ELR (cell line): ENCODE data around the gene SECTM1.
A peak's percentile ranks its signal among the peaks of the same experiment; 100 is the strongest.
"Not testable (repeated sequence)": the region's sequence is repeated elsewhere in the genome, so short reads cannot be mapped to it uniquely, and the experiment has no call there.

Source experiments
- DNase-seq: peaks from one replicate; pipeline ENCODE4 v3.0.0-alpha.2; 2015; ENCODE audit warnings: low read depth

Gene SECTM1

DNA sequence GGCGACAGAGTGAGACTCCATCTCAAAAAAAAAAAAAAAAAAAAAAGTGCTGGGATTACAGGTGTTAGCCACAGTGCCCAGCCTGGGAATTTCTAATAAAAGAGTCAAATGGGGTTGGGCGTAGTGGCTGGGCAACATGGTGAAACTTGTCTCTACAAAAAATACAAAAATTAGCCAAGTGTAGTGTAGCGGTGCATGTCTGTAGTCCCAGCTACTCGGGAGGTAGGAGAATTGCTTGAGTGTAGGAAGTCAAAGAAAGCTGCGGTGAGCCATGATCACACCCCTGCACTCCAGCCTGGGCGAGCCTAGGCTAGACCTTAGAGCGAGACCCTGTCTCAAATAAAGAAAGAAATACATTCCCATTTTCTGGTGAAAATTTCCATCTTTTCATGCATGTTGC is 35.6 kb upstream of the SECTM1 start:
- no peak for DNase-seq

DNA sequence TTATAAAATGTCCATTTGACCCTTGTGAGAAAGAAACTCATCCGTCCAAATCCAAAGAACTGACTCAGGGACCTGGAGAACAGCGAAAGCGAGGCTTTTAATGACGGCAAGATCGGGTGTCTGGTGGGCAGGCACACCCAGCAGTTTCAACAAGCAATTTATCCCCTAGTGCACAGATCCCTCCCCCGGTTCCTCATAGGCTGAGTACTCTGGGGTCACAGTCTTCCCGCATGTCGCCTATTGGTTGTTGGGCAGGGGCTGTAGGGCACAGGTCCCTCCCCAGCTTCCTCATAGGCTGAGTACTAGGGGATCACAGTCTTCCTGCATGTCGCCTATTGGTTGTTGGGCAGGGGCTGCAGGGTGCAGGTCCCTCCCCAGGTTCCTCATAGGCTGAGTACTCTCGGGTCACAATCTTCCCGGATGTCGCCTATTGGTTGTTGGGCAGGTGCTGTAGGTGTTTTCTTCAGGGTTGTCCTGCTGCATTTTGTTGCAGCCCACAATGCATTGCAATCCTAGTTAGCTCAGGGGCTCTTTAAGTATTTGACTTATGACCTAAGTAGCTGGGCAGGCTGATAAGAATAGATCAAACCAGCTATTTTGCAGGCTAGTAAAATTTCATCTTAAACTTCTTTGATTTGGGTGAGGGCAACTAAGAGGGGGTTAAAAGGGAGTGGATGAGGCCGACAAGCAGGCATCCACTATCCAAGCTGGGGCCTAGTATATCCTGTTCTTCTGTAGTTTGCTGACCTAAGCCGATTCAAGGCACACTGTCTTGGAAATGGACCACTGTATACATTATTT is 34.4 kb upstream of the SECTM1 start:
- DNase-seq: peak; percentile 40

DNA sequence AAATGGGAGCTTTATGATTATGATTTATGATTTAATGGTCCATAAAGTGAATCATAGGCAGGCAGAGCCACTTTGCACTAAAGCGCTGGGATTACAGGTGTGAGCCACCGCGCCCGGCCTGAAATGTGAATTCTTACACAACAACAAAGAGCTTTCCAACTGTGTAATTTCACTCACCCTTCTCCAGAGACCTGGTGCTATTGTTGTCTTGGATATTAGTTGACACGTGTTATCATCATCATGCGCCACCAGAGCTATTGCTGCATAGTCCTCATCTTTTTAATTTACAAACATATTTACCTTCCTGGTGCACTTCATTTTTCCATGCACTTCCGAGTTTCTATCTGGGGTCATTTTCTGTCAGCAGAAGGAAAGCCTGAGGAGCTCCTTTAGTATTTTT is 33.2 kb upstream of the SECTM1 start:
- DNase-seq: no peak

DNA sequence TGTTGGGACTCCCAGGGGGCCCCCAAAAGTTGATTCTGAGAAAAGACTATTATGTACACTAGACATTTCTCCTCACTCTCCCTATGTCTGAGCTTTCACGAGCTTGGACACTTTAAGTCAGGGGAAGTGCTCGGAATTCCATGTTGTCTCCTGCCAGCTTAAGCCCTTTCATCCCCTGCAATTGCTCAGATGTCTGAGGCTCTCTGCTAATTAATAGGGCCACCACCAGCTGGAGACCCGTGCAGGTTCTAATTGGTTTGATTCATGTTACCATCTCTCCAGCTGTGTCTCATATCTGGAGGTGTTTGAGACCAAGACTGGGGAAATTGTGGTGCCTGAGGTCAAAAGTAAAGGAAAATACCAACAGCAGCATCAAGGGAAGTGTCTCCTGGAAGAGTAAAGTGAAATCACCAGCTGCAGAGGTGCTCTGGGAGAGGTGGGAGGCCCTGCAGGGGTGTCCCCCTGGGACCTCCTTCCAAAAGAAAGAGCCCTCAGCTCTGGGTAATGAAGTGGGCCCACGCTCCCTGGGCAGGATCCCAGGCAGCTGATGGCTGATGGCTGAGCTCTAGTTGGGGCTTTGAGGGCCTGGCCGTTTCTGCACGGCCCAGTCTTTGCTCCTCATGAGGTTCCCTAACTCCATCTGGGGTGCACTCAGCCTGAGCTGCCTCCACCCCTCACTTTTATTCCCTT is 32.2 kb upstream of the SECTM1 start:
- DNase-seq: no peak

DNA sequence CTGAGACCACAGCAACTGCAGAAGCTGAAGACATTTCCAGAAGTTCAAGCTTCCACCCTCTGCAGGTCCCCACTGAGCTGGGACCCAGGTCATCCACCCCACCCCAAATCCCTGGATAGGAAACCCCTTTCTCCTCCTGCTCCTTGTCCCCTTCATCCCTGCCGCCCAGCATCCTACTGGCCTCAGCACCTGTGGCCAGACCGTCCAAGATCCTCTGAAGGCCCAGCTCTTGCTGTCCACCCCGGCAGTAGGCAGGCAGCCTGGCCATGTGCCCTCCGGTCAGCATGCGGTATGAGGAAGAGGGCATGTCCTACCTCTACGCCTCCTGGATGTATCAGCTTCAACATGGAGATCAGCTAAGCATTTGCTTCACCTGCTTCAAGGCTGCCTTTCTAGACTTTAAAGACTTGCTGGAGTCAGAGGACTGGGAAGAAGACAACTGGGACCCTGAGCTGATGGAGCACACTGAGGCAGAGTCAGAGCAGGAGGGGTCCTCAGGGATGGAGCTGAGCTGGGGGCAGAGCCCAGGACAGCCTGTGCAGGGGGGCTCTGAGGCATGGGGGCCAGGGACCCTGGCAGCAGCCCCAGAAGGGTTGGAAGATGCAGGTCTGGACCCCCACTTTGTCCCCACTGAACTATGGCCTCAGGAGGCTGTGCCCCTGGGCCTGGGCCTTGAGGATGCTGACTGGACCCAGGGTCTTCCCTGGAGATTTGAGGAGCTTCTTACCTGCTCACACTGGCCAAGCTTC is 28.5 kb upstream of the SECTM1 start:
- DNase-seq: no peak

DNA sequence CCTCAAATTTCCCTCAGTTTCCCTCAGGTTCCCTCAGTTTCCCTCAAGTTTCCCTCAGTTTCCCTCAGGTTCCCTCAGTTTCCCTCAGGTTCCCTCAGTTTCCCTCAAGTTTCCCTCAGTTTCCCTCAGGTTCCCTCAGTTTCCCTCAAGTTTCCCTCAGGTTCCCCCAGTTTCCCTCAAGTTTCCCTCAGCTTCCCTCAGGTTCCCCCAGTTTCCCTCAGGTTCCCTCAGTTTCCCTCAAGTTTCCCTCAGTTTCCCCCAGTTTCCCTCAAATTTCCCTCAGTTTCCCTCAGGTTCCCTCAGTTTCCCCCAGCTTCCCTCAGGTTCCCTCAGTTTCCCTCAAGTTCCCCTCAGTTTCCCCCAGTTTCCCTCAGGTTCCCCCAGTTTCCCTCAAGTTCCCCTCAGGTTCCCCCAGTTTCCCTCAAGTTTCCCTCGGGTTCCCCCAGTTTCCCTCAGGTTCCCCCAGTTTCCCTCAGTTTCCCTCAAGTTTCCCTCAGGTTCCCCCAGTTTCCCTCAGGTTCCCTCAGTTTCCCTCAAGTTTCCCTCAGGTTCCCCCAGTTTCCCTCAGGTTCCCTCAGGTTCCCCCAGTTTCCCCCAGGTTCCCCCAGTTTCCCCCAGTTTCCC is 26.0 kb upstream of the SECTM1 start:
- DNase-seq: not testable (repeated sequence)

DNA sequence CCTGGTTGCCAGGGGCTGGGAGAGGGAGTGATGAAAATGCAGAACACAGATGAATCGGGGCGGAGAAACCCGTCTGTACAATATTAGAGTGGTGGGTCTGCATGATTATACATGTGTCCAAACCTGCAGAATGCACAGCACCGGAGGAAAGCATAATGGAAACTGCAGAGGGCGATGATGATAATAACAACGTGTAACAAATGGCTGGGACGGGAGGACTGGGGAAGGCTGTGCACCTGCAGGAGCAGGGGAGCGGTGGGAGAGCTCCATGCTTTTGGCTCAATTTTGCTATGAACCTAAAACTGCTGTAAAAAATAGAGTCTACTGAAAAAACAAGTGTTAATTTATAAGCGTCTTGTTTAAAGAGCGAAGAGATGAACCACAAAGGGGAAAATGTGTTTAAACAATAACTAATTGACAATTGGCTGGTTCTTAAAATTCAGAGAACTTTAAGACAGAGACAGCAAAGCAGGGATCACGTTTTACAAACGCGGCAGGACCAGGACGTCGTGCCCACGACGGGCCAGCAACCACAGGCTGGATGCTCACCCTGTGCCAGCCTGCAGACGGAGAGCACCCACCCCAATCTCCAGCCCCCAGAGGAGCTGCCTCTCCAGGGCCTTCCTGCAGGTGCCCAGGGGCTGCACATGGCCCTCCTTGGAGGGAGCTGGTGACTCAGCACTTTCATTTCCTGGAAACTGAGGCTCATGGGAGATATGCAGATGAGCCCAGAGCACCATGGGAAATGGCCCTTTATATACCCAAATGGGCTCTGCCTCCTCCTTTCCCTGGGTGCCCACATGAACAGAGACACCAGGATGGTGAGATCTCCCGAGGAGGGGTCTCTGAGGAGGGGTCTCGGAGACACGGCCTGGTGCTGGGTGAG is 25.1 kb upstream of the SECTM1 start, which contains the start of gene TEX19:
TEX19 (plus strand) TSS at position 783 of the 886 bp plus-strand sequence. CDS start 2,904 bp downstream, outside the sequence.
- DNase-seq: peak; percentile 43

DNA sequence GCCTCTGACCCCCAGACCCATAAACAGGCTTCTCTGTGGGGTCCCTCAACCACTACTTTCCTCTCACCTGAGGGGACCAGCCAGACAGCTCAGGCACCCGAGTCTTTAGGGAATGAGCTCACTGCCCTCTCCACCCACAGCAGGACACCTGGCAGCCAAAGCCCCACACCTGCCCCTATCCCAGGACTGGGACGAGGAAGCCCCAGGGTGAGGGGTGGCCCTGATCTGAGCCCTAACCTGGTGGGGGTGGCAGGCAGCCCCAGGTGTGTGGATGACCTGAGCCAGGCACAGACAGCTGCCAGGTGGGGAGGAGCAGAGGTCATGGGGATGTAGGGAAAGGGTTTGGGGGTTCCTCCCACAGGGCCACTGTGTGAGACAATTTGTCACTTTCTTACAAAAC is 23.8 kb upstream of the SECTM1 start:
- DNase-seq: no peak

DNA sequence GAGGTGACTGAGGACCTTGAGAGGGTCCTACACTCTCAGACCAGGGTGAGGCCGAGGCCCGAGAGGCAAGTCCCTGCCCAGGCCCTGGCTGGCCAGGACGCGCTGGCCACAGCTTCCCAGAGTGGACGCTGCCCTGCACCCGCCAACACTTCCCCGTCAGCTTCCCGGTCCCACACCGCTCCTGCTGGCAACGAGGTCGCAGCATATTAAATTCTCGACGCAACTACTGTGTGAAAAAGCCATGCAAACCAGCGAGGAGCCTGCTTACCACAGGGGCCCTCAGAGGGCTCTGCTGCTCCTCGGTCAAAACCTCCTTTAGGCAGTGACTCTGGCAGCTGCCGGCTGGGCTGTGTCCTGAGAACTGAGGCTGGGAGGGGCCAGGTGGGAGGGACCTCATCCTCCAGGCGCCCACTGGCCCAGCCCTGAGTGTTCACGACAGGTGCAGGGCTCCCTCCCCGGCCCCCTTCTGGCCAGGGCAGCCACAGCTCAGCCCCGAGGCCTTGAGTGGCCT is 23.3 kb upstream of the SECTM1 start:
- DNase-seq: no peak

DNA sequence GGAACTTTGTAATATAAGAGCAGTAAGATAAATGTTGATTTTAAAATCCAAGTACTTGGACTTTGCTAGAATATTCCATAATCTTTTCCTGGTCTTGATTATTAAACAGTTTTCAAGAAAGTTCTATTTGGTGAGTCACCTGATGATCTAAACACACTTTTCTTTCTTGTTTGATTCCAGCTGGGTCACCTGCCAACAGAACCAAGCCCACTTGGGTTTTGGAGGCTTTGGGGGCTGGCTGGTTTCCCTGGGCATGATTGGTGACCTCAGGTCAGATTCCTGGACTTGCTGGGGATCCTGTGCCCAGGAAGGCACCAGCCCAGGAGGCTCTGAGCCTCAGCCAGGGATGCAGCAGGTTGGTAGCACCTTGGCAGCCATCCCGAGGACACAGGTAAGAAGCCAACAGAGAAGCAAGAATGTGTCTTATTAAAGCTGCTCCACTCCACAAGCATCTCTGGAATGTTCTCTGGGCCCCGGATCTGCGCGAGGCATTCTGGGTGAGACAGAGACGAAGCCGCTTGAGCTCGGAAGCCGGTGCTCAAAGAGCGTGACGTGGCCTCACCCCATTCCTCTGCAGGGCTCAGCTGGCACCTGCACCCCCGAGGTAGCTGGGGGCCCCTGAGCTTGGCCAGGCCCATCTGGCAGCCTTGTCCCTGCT is 22.3 kb upstream of the SECTM1 start:
- no peak for DNase-seq

DNA sequence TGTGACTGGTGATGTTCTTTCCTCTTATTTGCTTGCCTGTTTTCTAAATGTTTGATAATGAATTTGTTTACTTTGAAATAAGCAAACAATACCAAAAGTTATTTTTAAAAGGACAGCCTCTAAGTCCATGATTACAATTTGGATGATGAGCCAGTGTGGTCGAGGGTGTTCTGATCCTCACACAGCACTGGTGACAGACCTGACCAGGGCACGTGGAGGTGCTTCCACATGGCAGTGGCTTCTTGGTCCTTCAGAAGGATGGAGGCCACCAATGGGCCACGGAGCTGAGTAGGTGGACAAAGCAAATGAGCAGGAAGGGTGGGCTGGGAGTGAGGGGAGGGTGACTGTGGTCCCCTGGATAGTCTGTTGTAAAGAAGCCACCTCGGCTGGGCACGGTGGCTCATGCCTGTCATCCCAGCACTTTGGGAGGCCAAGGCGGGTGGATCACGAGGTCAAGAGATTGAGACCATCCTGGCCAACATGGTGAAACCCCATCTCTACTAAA is 21.3 kb upstream of the SECTM1 start:
- no peak for DNase-seq

DNA sequence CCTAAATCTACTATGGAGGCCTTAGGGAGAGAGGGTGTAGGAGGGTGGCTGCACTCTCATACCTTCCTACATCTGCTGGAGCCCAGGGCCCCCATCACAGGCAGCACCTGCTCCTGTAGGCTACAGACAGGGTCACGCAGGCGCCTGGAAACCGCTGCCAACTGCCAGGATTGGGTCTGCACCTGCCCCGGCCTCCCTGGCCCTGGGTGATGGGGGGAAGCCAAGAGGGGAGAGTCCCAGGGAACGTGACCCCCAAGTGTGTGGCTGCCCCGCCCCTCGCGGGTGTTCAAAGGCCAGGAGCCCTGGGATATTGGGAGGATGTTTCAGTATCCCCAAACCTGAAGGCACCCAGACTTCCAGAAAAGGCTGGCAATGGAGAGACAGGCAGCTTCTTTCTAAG is 19.9 kb upstream of the SECTM1 start:
- no peak for DNase-seq

DNA sequence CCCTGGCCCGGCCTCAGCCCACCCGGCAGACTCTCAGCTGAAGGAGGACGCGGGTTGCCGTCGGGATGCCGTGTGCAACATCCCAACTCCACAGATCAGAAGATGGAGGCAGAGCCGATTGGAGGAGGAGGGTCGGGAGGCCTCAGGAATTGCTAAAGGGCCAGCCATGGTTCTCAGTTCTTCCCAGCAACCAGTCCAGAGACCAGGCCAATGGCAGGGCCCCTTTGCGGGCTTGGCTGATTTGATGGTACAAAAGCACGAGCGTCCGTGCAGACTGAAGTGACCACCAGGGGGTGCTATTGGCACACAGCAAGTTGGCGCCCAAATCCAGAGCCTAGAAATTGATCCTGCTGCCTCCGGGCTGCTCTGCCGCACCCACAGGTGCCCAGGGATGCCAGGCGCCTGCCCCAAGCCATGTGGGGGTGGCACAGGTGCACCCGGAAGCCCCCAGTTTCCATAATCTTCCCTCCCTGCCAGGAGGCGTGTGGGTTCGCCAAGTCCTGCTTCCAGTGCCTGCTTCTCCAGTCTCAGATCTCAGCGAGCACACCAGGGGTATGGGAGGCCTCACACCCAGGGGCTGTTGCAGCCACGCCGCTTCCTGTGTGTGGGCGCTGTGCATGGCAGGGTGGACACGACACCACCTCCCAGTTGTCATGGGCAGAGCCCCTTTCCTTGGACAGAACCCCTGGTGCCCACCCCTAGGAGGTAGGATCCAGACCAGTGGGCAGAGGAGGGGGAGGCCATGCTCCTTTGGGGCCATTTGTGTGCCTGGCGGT is 18.3 kb upstream of the SECTM1 start:
- DNase-seq: peak; percentile 93

DNA sequence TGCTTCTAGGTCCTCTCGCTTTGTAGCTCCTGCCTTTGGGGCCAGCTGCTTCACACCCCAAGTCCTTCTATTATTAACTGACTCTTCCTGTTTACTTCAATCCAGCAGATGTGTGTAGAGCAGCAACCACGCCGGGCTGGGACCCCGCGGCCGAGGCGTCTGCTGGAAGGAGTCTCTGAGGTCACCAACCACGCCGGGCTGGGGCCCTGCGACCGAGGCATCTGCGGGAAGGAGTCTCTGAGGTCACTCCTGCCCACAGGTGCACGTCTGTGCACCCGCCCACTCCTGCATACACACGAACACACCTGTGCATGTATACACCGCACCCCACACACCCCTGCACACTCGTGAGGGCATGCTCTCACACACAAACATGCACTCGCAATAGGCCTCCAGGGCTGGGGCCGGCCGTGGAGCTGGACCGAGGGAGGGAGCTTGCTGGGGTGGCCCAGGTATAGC is 17.7 kb upstream of the SECTM1 start:
- DNase-seq: no peak

DNA sequence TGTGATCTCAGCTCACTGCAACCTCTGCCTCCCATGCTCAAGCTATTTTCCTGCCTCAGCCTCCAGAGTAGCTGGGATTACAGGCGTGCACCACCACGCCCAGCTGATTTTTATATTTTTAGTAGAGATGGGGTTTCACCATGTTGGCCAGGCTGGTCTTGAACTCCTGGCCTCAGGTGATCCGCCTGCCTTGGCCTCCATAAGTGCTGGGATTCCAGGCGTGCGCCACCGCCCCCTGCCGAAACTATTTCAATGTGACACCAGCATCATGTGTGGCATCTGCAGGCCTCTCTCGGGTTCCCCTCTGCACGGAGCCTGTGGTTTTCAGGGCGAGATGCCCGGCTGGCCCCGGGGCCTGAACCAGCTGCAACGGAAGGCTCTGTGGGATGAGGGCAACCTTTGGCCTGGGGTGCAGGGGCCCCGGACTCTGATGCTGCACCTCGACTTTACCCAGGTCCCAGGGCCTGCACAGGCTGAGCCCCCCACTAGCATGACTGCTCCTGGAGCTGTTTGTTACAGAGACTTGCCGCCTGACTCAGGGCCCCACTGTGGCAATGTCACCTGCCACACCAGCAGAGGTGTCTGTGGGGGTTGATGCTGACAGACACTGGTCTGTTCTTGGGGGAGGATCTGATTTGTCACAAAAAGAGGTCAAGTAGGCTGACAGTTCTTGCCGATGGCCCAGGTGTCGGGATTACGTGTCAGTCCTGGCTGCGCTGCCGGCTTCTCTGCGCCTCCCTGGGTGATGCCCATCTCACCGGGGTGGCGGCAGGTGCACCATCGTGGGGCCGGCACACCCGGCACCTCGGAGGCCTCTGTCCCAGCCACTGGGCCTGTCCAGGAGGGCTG is 16.8 kb upstream of the SECTM1 start:
- DNase-seq: peak; percentile 40

DNA sequence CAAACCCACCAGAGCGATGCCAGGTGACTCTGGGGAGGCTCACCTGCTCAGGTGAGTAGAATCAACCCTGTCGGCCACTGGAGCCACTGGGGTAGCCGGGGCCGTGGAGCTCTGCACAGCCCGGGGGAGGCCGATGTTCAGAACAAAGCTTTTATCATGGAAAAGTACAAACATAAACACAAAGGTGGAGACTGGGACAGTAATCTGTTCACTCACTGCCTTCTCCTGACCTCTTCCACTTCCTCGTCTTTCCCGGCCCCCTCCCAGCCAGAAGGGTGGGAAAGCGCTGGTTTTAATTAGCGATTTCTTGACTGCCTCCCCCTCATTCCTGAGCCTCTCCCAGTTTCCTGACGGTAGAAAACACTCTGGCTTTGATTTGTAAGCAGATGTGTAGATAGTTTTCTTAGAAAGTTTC is 15.7 kb upstream of the SECTM1 start:
- DNase-seq: no peak

DNA sequence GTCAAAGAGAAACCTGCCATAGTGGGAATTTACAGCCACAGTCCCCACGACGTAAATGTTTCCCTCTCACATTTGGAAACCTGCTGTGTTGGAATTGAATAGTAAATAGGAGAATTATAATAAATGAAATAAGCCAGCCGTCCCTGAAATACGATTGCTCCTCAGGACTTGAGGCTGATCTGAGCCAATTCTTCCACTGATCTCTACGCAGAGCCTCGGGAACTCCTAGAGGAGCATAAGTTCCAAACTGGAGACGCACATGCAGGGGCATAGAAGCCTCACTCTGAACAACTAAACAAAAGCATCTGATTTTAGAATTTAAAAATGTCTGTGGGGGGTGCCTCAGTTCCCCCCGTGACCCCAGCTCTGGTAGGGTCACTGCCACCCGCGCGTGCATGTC is 15.3 kb upstream of the SECTM1 start:
- no peak for DNase-seq

DNA sequence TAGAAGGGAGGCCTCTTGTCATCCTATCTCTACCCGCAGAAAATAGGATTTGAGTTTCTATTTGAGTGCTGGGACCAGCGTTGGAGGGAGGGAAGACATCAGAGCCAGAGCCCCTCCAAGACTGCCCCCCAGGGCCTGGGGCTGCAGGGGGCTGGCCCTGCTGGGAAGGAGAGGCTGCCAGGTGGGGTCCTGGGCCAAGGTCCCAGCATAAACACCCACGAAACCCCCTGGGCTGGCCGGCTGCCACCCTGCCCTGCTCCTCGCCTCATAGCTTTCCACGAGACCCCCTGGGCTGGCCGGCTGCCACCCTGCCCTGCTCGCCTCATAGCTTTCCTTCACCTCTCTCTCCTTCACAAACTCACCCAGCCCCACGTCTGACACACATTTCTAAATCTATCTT is 14.9 kb upstream of the SECTM1 start:
- DNase-seq: no peak
